ENCODE measurements around the gene EEF1E1. TPM values are rescaled to one million over a fixed set of nuclear protein-coding genes. Genes with fewer than 3 reads are reported as not detected.
"Not testable (repeated sequence)": the region's sequence is repeated elsewhere in the genome, so short reads cannot be mapped to it uniquely, and the experiment has no call there.

The EEF1E1 gene
- total RNA-seq, 1 donor from 2014 or later: 13.3 TPM

GRCh38 chr6:8069151-8069550 lies 33.2 kb downstream of the EEF1E1 start:
- intact Hi-C loops (cut with DNase I): no loop called here
- ATAC-seq: no peak
- no peak for DNase-seq (ENCODE audit: missing footprints)

- ATAC-seq: no peak
- intact Hi-C loops (cut with DNase I): no loop called here
- no peak for DNase-seq (ENCODE audit: missing footprints)
Observed at GRCh38 chr6:8066108-8066507, 36.2 kb downstream of the EEF1E1 start.

- no peak for ATAC-seq
- intact Hi-C loops (cut with DNase I): no loop called here
- no peak for DNase-seq (ENCODE audit: missing footprints)
Observed at GRCh38 chr6:8065519-8065911, 36.8 kb downstream of the EEF1E1 start.

GRCh38 chr6:8064638-8065518 lies 37.5 kb downstream of the EEF1E1 start:
- no peak for ATAC-seq
- intact Hi-C loops (cut with DNase I): loop anchor here (5.0 kb wide), 2 partner anchors 38 to 153 kb away; partner anchors contain the start of gene TXNDC5
- DNase-seq (ENCODE audit: missing footprints): no peak

- DNase-seq (ENCODE audit: missing footprints): peak; percentile 98
- ATAC-seq: peak; percentile 99
- intact Hi-C loops (cut with DNase I): loop anchor here (2.0 to 5.0 kb wide), 3 partner anchors 37 to 341 kb away; partner anchors contain the start of gene TXNDC5
Observed at GRCh38 chr6:8063761-8064637, 38.3 kb downstream of the EEF1E1 start, which contains the start of gene BLOC1S5. BLOC1S5 (minus strand) TSS chr6:8064389; CDS start chr6:8064376, 13 bp downstream.

GRCh38 chr6:8061736-8062135 lies 40.6 kb downstream of the EEF1E1 start:
- no peak for DNase-seq (ENCODE audit: missing footprints)
- intact Hi-C loops (cut with DNase I): loop anchor here (2.0 to 5.0 kb wide), 3 partner anchors 34 to 339 kb away; partner anchors contain the start of gene TXNDC5

GRCh38 chr6:8060346-8060745 lies 42.0 kb downstream of the EEF1E1 start:
- intact Hi-C loops (cut with DNase I): loop anchor here (5.0 kb wide), 2 partner anchors 33 to 148 kb away; partner anchors contain the start of gene TXNDC5
- no peak for DNase-seq (ENCODE audit: missing footprints)
- ATAC-seq: no peak

More at GRCh38 chr6:8061736-8062135, 40.6 kb downstream of the EEF1E1 start:
- no peak for ATAC-seq

GRCh38 chr6:8059129-8059528 lies 43.2 kb downstream of the EEF1E1 start:
- intact Hi-C loops (cut with DNase I): loop anchor here (5.0 kb wide), 1 partner anchor 52 kb away; no protein-coding TSS in a partner anchor
- no peak for ATAC-seq

GRCh38 chr6:8057793-8058192 lies 44.6 kb downstream of the EEF1E1 start:
- no peak for DNase-seq (ENCODE audit: missing footprints)
- intact Hi-C loops (cut with DNase I): loop anchor here (5.0 kb wide), 1 partner anchor 50 kb away; no protein-coding TSS in a partner anchor
- ATAC-seq: no peak

More at GRCh38 chr6:8059129-8059528, 43.2 kb downstream of the EEF1E1 start:
- DNase-seq (ENCODE audit: missing footprints): no peak

- intact Hi-C loops (cut with DNase I): loop anchor here (5.0 kb wide), 1 partner anchor 50 kb away; no protein-coding TSS in a partner anchor
- no peak for ATAC-seq
Observed at GRCh38 chr6:8057263-8057662, 45.1 kb downstream of the EEF1E1 start.

GRCh38 chr6:8054276-8054675 lies 48.1 kb downstream of the EEF1E1 start:
- no peak for ATAC-seq
- DNase-seq (ENCODE audit: missing footprints): no peak
- intact Hi-C loops (cut with DNase I): no loop called here

More at GRCh38 chr6:8057263-8057662, 45.1 kb downstream of the EEF1E1 start:
- DNase-seq (ENCODE audit: missing footprints): no peak

- DNase-seq (ENCODE audit: missing footprints): no peak
- intact Hi-C loops (cut with DNase I): no loop called here
- ATAC-seq: no peak
Observed at GRCh38 chr6:8047541-8048292, 54.6 kb downstream of the EEF1E1 start.

- intact Hi-C loops (cut with DNase I); ATAC-seq; DNase-seq (ENCODE audit: missing footprints): not testable (repeated sequence)
Observed at GRCh38 chr6:8045769-8046168, 56.6 kb downstream of the EEF1E1 start.

- intact Hi-C loops (cut with DNase I): no loop called here
- ATAC-seq: no peak
- DNase-seq (ENCODE audit: missing footprints): no peak
Observed at GRCh38 chr6:8043221-8043620, 59.1 kb downstream of the EEF1E1 start.

GRCh38 chr6:8041913-8042583 lies 60.3 kb downstream of the EEF1E1 start:
- DNase-seq (ENCODE audit: missing footprints) (no peak), ATAC-seq (no peak)
- intact Hi-C loops (cut with DNase I): no loop called here

- ATAC-seq; DNase-seq (ENCODE audit: missing footprints); intact Hi-C loops (cut with DNase I): not testable (repeated sequence)
Observed at GRCh38 chr6:8034107-8034506, 68.2 kb downstream of the EEF1E1 start.

- ATAC-seq (no peak), DNase-seq (ENCODE audit: missing footprints) (no peak)
- intact Hi-C loops (cut with DNase I): no loop called here
Observed at GRCh38 chr6:8030920-8031319, 71.4 kb downstream of the EEF1E1 start.

All from Right ventricle myocardium inferior (tissue), 1 donor.